PFSK-1 (cell line): Measurements from ENCODE around the gene SINHCAF.

Experiments
- POLR2AphosphoS5 ChIP-seq: IDR thresholded peaks from 2 replicates; pipeline ENCODE4 v1.6.1; 2012; ENCODE audit warnings: low read depth, mild to moderate bottlenecking, control low read depth, low read length, moderate library complexity

SINHCAF gene

DNA sequence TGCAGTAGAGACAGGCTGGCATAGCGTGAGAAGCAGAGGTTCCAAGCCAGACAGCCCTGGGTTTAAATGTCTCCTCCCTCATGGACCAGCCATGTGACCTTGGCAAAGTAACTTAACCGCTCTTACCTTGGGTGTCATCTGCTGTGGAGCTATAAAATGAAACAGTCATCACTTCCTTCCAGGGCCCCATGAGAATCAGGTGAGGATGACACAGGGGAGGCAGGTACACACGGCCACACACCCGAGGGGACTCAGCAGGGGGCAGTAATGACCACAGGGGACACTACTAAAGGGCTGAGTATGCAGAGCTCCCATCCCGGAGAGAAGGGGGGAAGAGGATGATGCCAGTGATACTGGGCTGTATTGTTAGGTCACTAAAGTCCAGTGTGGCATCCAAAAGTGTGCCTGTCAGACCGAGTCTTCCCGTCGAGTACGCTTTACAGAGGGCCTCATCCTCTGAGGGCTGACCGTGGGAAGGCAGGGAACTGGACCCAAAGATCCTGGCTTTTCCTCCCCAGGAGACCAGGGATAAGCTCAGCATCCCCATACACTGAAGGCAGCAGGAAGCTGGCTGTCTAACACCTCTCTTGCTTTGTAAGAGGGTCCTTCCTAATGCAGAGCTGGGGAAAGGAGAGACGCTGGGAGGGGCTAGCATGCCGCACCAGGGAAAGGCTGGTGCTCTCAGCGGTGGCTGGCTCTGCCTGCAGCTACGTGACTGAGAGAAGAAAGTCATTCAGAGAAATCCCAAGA, 94.2 kb downstream of the SINHCAF start:
- no peak for TF ChIP-seq POLR2AphosphoS5
